GM12864 (cell line): Measurements from ENCODE around the gene PRR20G.

Experiments
- DNase-seq: peaks from one replicate; pipeline ENCODE4 v3.0.0-alpha.2; 2011; ENCODE audit warnings: low read depth
- H3K4me3 ChIP-seq: 2 replicates; pipeline ENCODE4 v1.5.1; 2011; ENCODE audit warnings: mild to moderate bottlenecking, low read depth, low read length, control low read depth
- TF ChIP-seq, protein P1 (sequence below): IDR thresholded peaks from 2 replicates; pipeline ENCODE4 v1.5.1; 2011; ENCODE audit warnings: low read depth, mild to moderate bottlenecking, moderate library complexity, low read length, control low read depth, inconsistent platforms; ENCODE audit errors: missing control alignments

PRR20G gene

DNA sequence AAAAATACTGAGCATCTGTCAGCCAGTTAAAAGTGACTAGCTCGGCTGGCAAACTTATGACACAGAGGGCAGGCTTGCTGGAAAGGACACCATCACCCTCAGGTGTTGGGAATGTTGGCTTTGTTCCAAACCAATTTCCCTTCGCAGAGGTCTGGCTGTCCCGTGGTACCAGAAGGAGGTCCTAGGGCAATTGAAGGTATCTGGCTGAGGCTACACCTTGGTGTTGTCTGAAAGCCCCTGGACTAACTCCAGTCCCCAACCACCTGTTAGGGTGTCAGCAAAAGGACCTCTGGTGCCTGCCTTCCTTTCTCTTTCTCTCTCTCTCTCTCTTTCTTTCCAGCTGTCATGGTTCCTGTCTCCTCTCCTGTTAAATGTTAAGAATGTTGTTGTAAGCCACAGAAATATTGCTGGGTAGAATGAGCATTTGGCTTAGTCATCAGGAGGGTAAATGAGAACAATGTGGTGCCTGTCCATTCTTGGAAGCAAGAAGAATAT is 12.5 kb downstream of the PRR20G start:
- DNase-seq = no peak
- TF ChIP-seq, protein P1, sequence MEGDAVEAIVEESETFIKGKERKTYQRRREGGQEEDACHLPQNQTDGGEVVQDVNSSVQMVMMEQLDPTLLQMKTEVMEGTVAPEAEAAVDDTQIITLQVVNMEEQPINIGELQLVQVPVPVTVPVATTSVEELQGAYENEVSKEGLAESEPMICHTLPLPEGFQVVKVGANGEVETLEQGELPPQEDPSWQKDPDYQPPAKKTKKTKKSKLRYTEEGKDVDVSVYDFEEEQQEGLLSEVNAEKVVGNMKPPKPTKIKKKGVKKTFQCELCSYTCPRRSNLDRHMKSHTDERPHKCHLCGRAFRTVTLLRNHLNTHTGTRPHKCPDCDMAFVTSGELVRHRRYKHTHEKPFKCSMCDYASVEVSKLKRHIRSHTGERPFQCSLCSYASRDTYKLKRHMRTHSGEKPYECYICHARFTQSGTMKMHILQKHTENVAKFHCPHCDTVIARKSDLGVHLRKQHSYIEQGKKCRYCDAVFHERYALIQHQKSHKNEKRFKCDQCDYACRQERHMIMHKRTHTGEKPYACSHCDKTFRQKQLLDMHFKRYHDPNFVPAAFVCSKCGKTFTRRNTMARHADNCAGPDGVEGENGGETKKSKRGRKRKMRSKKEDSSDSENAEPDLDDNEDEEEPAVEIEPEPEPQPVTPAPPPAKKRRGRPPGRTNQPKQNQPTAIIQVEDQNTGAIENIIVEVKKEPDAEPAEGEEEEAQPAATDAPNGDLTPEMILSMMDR = no peak
- no peak overlapping the region for H3K4me3 ChIP-seq

GRCh38 chr3:127274200-127274760 is 13.6 kb downstream of the PRR20G start:
- DNase-seq = no peak
- TF ChIP-seq, protein P1 = no peak
- H3K4me3 ChIP-seq = no peak overlapping the region

DNA sequence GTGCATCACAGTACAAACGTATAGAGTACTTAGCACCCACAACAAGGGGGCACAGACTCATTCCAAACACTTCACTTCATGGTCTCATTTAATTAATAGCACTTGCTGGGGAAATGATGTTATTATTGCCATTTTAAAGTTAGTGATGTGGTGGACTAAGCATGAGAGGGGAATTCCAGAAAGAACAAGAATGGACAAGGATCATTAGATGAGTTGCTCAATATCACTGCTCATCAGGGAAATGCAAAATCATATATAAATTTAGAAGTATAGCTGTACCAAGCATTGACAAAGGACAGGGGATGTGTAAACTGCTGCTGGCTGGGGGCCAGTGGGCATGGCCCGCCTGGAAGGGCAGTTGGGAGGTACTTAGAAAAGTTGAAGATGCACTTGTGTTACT is 14.6 kb downstream of the PRR20G start:
- TF ChIP-seq, protein P1 = no peak
- no peak overlapping the region for H3K4me3 ChIP-seq
- DNase-seq = no peak

DNA sequence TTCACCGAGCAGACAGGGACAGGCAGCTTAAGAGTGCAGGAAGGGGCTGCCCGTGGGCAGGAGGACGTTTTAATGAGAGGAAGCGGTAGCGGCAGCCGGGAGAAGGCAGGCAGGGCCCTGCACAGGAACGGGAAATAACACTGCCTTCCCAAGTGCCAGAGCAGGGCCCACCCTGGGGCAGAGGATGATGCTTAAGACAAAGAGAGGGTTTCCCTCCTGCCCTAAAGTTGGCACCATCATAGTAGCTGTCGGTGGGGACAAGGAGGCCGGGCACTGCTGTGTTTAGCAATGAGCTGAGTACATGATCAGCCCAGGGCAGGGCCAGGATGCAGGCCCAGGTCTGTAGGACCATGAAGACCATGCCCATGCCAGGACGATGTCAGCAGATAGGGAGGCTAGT is 21.7 kb downstream of the PRR20G start:
- no peak overlapping the region for H3K4me3 ChIP-seq
- DNase-seq = no peak
- TF ChIP-seq, protein P1 = no peak

DNA sequence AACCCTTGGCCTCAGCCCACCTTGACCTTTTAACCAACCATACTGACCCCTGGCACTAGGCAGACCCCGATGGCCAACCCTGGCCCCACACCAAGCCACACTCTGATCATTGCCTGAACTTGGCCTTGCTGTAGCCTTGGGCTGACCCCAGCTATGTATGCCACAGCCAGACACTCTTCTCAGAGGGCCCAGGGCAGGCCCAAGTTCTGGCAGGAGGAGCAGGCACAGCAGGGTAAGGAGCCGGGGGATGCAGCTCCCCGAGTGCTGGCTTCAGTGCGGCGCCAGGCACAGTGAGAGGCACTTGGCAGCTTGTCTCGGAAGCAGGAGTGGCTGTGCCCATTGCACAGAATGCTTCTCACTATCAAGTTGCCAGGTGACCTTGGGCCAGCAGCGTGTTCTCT is 22.3 kb downstream of the PRR20G start:
- TF ChIP-seq, protein P1 = no peak
- no peak for DNase-seq
- no peak overlapping the region for H3K4me3 ChIP-seq

GRCh38 chr3:127264794-127265514 is 22.9 kb downstream of the PRR20G start:
- DNase-seq = no peak
- TF ChIP-seq, protein P1 = no peak
- no peak overlapping the region for H3K4me3 ChIP-seq

DNA sequence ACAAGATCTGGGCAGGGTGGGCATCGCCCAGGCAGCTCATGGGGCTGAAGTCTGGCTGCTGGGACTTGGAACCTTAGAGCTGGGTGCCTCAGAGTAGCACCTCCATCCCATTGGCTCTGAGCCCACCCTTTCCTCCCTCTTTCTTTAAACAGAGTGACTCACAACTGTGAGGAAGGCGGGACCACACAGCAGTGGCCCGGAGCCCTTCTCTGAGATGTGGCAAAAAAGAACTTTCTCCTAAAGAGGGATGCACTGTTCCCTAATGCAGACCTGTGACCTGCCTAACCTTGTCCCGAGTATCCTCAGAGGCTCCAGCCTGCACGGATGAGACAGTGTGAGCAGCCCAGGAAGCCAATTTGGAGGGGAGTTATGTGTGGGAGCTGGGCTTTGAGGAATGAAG is 23.6 kb downstream of the PRR20G start:
- TF ChIP-seq, protein P1 = no peak
- H3K4me3 ChIP-seq = no peak overlapping the region
- no peak for DNase-seq
